ENCODE data around the gene AHSA1. TPM values are rescaled to one million over a fixed set of nuclear protein-coding genes. Genes with fewer than 3 reads are reported as not detected.

AHSA1 gene
- total RNA-seq, 1 experiment from 2014 or later, result 674 TPM

DNA sequence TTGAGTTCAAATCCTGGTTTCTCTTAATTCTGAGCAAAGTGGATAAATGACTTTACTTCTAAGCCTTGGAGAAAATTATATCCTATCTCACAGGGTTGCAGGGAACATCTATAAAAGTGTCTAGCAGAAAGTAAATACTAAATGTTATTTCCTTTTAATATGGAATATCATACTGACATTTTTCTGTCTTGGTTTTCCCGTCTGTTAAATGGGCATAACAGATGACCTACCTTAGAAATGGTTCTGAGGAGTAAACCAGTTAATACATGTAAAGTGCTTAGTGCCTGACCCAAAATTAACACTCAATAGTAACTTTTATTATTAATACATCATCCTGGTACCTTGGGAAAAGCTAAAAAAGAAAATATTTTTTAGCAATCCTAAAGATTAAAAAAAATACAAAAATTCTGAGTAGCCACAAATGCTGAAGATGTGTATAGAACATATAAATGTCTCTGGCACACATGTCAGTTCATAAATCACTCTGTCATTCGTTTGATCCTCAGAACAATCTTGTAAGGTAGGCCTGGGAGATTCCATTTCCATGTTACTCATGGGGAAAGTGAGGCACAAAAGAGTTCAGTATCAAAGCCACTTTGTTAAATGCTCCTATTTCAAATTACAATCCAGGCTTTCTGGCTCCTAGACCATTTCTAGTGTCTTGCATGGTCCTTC, 1.8 kb upstream of the AHSA1 start:
- Histone ChIP-seq H3K4me2 (peak overlapping the region; percentile 97), H2AFZ (no peak overlapping the region), H3K79me2 (ENCODE audit: low read depth) (peaks cover 59% of the 10 kb centered on the region), H3K9me3 (ENCODE audit: insufficient read depth, low read depth) (no peaks in the 10 kb centered on the region), H3K4me1 (replicated peaks; ENCODE audit: insufficient read depth) (peaks cover 20% of the 10 kb centered on the region), H3F3A (ENCODE audit: insufficient read depth, low read depth) (peaks cover 16% of the 10 kb centered on the region; the same call in 1 of the 2 replicates), H3K9me2 (ENCODE audit: insufficient read depth) (no peaks in the 10 kb centered on the region), H3K27me3 (ENCODE audit: insufficient read depth, low read depth) (no peaks in the 10 kb centered on the region), H3K36me3 (ENCODE audit: low read depth) (peaks cover 33% of the 10 kb centered on the region), H4K20me1 (ENCODE audit: insufficient read depth) (peaks cover 24% of the 10 kb centered on the region), H3K4me3 (peak overlapping the region; percentile 73), H3K27ac (no peak overlapping the region)
- TF ChIP-seq, protein P1, sequence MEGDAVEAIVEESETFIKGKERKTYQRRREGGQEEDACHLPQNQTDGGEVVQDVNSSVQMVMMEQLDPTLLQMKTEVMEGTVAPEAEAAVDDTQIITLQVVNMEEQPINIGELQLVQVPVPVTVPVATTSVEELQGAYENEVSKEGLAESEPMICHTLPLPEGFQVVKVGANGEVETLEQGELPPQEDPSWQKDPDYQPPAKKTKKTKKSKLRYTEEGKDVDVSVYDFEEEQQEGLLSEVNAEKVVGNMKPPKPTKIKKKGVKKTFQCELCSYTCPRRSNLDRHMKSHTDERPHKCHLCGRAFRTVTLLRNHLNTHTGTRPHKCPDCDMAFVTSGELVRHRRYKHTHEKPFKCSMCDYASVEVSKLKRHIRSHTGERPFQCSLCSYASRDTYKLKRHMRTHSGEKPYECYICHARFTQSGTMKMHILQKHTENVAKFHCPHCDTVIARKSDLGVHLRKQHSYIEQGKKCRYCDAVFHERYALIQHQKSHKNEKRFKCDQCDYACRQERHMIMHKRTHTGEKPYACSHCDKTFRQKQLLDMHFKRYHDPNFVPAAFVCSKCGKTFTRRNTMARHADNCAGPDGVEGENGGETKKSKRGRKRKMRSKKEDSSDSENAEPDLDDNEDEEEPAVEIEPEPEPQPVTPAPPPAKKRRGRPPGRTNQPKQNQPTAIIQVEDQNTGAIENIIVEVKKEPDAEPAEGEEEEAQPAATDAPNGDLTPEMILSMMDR (conservative IDR thresholded peaks at IDR 0.05), result no peak
- TF ChIP-seq EZH2 (IDR thresholded peaks at IDR 0.05; ENCODE audit: low read depth), result no peak
- ChIA-PET CTCF (interaction anchor here (0.6 kb wide), 1 partner anchor 645 kb away, joined by 3 read pairs; no protein-coding TSS in a partner anchor), POLR2A (ENCODE audit: unreplicated experiment) (no interaction called here)
- BruUV-seq (replicated peaks), result no TSS peak
- intact Hi-C loops (cut with micrococcal nuclease; ENCODE audit: unreplicated experiment), result loop anchor here (5.0 kb wide), 4 partner anchors 96 to 579 kb away; no protein-coding TSS in a partner anchor
- no peak for DNase-seq

DNA sequence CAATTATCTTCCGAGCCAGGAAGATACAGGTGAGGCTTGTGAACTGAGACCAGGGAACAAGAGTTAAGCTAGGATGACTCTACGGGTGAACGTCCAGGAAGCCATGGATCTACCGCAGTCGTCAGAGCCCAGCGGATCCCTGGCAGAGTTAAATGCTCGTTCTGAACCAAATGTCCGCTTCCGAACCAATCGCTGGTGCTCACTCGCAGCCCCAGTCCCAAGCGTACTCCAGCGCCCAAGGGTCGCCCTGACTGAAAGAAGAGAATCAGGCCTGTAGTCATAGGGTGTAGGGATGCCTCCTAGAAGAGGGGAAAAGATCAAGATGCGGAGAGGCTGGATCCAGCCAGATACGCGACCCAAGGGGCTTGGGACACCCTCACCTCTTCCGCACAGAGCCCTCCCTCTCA, 775 bp upstream of the AHSA1 start:
- Histone ChIP-seq H3F3A (ENCODE audit: insufficient read depth, low read depth) (peaks cover 26% of the 10 kb centered on the region; the same call in 1 of the 2 replicates), H3K9me2 (ENCODE audit: insufficient read depth) (no peaks in the 10 kb centered on the region), H3K27me3 (ENCODE audit: insufficient read depth, low read depth) (no peaks in the 10 kb centered on the region), H2AFZ (peak overlapping the region; percentile 89), H3K4me2 (peak overlapping the region; percentile 97), H3K36me3 (ENCODE audit: low read depth) (peaks cover 35% of the 10 kb centered on the region), H3K9me3 (ENCODE audit: insufficient read depth, low read depth) (no peaks in the 10 kb centered on the region), H3K27ac (peak overlapping the region; percentile 3; the same call in 1 of the 2 replicates), H3K4me3 (peak overlapping the region; percentile 73), H3K4me1 (replicated peaks; ENCODE audit: insufficient read depth) (peaks cover 20% of the 10 kb centered on the region), H3K79me2 (ENCODE audit: low read depth) (peaks cover 69% of the 10 kb centered on the region), H4K20me1 (ENCODE audit: insufficient read depth) (peaks cover 34% of the 10 kb centered on the region)
- ChIA-PET POLR2A (ENCODE audit: unreplicated experiment) (interaction anchor here (0.6 to 0.7 kb wide), 9 partner anchors 11 to 534 kb away, joined by 3 to 10 read pairs (median 4); no protein-coding TSS in a partner anchor), CTCF (interaction anchor here (0.6 kb wide), 3 partner anchors 50 to 183 kb away, joined by 3 to 6 read pairs (median 3); no protein-coding TSS in a partner anchor)
- no peak for DNase-seq
- TF ChIP-seq, protein P1 (conservative IDR thresholded peaks at IDR 0.05), result no peak
- TF ChIP-seq EZH2 (IDR thresholded peaks at IDR 0.05; ENCODE audit: low read depth), result no peak
- BruUV-seq (replicated peaks), result TSS peak; percentile 73
- intact Hi-C loops (cut with micrococcal nuclease; ENCODE audit: unreplicated experiment), result loop anchor here (1.0 to 5.0 kb wide), 10 partner anchors 80 to 645 kb away; partner anchors contain the start of genes ADCK1, ALKBH1, ANGEL1 and POMT2

DNA sequence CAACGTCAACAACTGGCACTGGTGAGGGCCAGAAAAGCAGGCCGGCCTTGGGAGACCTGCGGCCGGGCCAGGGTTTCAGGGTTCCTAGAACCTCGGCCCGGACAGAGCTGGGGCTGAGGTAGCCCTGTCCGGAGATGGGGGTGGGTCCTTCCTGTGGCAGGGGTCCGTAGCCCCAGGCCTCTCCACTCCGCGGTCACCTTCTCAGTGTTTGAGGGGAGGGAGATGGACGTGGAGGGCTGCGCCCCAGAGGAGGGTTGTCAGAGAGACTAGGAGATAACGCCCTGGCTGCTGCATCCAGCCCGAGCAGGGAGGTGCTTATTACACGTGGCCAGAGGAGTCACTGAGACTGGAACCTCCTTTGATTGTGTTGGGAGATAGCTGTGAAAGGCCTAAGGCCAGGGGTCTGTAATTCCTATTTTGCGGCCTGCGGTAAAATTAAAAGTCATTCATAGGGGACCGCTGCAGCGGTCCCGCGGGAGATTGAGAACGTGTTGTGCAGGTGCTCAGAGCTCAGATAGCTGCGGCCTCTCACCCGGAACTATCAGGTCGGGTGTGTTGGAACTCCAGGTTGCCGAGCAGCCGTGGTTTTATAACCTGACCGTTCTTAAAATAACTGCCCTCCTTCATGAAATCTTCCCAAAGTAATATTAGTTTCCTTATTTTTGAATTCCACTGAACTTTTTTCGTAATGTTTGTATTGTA, 507 bp downstream of the AHSA1 start:
- peak; percentile 53 to 56 for DNase-seq
- TF ChIP-seq EZH2 (IDR thresholded peaks at IDR 0.05; ENCODE audit: low read depth), result no peak
- TF ChIP-seq, protein P1 (conservative IDR thresholded peaks at IDR 0.05), result no peak
- Histone ChIP-seq H3K36me3 (ENCODE audit: low read depth) (peaks cover 39% of the 10 kb centered on the region), H3K79me2 (ENCODE audit: low read depth) (peaks cover 76% of the 10 kb centered on the region), H3K27ac (peak overlapping the region; percentile 80), H3K4me1 (replicated peaks; ENCODE audit: insufficient read depth) (peaks cover 20% of the 10 kb centered on the region), H3K4me2 (peak overlapping the region; percentile 97), H3K4me3 (peak overlapping the region; percentile 73), H3K9me2 (ENCODE audit: insufficient read depth) (no peaks in the 10 kb centered on the region), H3K9me3 (ENCODE audit: insufficient read depth, low read depth) (no peaks in the 10 kb centered on the region), H3K27me3 (ENCODE audit: insufficient read depth, low read depth) (no peaks in the 10 kb centered on the region), H4K20me1 (ENCODE audit: insufficient read depth) (peaks cover 41% of the 10 kb centered on the region), H3F3A (ENCODE audit: insufficient read depth, low read depth) (peaks cover 38% of the 10 kb centered on the region; the same call in 1 of the 2 replicates), H2AFZ (peak overlapping the region; percentile 89)
- intact Hi-C loops (cut with micrococcal nuclease; ENCODE audit: unreplicated experiment), result loop anchor here (1.0 to 5.0 kb wide), 6 partner anchors 94 to 581 kb away; partner anchors contain the start of gene SPTLC2
- ChIA-PET CTCF (interaction anchor here (0.6 to 2.1 kb wide), 5 partner anchors 93 to 585 kb away, joined by 3 to 8 read pairs (median 4); no protein-coding TSS in a partner anchor), POLR2A (ENCODE audit: unreplicated experiment) (interaction anchor here (0.6 to 0.9 kb wide), 3 partner anchors 13 to 359 kb away, joined by 5 to 8 read pairs (median 7); no protein-coding TSS in a partner anchor)
- no TSS peak for BruUV-seq (replicated peaks)
